ENCODE measurements around the gene CDCP2.

CDCP2 gene

DNA sequence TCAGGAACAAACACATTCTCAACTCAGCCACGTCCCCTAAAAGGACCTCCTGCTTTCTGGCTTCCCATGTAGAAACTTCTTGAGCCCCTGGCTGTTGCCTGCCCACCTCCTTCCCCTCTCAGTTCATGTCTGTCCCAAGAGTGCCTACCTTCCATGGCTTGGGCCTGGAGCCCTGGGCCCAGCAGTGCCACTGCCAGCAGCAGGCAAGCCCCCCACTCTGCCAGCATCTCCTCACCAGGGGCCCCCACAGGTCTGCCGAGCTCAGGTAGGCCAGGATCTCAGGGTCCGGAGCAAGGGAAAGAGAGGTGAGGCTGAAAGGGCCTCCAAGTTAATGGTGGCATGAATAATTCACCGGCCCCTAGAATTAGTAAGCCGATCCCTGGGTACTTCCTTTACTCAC is at the start of gene CDCP2:
CDCP2 (minus strand) TSS at position 305 of the 400 bp plus-strand sequence; CDS start at position 227, 78 bp downstream.
- in situ Hi-C loops (cut with MboI; ENCODE audit: low sequenced_read_pairs) = no loop called here

DNA sequence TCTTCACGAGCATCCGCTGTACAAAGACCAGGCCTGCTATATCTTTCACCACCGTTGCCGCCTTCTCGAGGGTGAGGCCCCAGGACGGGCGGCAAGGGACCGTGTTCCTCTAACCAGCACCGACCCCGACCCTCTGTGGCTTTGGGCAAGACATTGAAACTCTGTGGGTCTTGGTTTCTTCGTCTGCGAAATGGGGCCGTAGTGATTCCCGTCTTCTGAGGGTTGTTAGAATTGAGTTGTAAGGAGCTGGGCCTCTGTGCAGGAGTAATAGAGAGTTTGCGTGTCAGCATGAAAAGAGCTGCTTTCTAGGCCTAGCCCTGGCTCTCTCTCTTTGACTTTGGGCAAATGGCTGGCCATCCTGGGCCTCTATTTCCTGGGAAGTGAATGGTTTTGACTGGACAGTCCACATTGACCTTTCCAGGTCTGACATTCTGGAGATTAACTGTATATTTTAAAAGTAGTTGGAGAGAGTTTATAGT is 47.8 kb upstream of the CDCP2 start:
- in situ Hi-C loops (cut with MboI; ENCODE audit: low sequenced_read_pairs) = no loop called here

GRCh38 chr1:54199765-54200518 is 47.1 kb upstream of the CDCP2 start, which contains the start of the genes CYB5RL and MRPL37:
CYB5RL (minus strand) TSS chr1:54200030; CDS start chr1:54195616, 4,414 bp downstream.
MRPL37 (plus strand) TSS chr1:54200167; CDS start chr1:54200244, 77 bp downstream.
- in situ Hi-C loops (cut with MboI; ENCODE audit: low sequenced_read_pairs) = no loop called here

- in situ Hi-C loops (cut with MboI; ENCODE audit: low sequenced_read_pairs) = no loop called here
Measured at GRCh38 chr1:54199151-54199764, 46.5 kb upstream of the CDCP2 start.

DNA sequence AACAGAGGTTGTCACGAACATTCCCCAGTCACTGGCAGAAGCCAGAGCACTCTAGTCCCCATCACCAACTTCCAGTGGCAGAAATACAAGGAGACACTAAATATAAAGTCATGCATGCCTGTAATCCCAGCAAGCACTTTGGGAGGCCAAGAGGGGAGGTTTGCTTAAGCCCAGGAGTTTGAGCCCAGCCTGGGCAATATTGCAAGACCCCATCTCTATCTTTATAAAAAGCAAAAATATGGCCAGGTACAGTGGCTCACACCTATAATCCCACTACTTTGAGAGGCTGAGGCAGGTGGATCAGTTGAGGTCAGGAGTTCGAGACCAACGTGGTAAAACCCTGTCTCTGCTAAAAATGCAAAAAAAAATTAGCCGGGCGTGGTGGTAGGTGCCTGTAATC is 40.7 kb upstream of the CDCP2 start:
- in situ Hi-C loops (cut with MboI; ENCODE audit: low sequenced_read_pairs) = no loop called here

GRCh38 chr1:54191525-54191924 is 38.7 kb upstream of the CDCP2 start:
- in situ Hi-C loops (cut with MboI; ENCODE audit: low sequenced_read_pairs) = no loop called here

- in situ Hi-C loops (cut with MboI; ENCODE audit: low sequenced_read_pairs) = no loop called here
Measured at GRCh38 chr1:54190526-54190925, 37.7 kb upstream of the CDCP2 start.

DNA sequence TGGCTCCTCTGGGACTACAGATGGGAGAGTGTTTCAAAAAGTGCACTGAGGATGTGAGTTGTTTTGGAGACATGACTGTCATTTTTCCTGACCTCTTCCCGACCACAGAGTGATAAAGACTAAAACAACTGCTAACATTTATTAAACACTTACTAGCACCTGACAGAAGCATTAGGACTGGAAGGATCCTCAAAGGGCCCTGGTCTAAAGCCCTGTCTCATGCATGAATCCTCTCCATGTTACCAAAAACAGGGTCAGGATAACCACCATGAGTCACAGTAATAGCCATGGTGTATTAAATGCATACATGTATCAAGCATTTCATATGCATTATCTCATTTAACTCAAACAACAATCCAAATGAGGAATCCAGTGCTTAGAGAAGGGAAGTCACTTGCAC is 35.5 kb upstream of the CDCP2 start:
- in situ Hi-C loops (cut with MboI; ENCODE audit: low sequenced_read_pairs) = no loop called here

DNA sequence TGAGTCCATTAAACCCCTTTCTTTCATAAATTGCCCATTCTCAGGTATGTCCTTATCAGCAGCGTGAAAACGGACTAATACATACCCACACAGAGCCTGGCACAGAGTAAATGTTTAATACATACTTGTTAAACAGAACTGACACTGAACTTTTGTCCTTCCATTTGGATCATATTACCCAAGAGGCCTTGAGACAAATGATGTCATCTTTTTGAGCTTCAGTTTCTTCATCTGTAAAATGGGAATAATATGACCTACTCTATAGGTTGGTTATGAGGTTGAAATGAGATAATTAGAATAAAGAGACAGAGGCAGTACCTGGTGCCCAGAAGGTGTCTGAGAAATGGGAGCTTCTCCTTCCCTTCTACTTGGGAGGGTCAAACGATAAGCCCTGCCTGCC is 33.3 kb upstream of the CDCP2 start:
- in situ Hi-C loops (cut with MboI; ENCODE audit: low sequenced_read_pairs) = no loop called here

DNA sequence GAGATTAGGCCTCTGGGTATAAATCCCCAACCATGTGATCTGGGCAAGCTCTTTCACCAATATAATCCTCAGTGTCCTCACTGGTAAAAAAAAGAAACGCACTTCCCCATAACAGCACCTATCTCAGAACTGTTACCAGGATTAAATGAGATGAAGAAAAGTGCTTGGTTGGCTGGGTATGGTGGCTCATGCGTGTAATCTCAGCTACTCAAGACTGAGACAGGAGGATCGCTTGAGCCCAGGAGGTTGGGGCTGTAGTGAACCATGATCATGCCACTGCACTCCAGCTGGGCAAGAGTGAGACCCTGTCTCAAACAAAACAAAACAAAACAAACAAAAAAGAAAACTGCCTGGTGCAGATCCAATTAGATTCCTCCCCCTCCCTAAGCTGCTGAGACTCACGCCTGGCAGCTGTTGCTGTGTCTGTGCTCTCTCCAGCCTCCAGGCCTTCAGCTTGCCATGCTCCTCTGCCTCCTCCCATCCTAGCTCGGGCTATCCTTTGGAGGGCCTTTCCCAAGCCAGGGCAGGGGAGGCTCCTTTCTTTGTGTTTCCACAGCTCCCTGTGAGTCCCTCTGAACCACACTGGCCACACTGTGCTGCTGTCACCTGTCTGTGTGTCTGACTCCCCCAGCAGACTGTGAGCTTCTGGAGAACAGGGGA is 28.0 kb upstream of the CDCP2 start:
- in situ Hi-C loops (cut with MboI; ENCODE audit: low sequenced_read_pairs) = no loop called here

GRCh38 chr1:54178296-54179070 is 25.7 kb upstream of the CDCP2 start:
- in situ Hi-C loops (cut with MboI; ENCODE audit: low sequenced_read_pairs) = no loop called here

- in situ Hi-C loops (cut with MboI; ENCODE audit: low sequenced_read_pairs) = no loop called here
Measured at GRCh38 chr1:54177726-54178125, 24.9 kb upstream of the CDCP2 start.

DNA sequence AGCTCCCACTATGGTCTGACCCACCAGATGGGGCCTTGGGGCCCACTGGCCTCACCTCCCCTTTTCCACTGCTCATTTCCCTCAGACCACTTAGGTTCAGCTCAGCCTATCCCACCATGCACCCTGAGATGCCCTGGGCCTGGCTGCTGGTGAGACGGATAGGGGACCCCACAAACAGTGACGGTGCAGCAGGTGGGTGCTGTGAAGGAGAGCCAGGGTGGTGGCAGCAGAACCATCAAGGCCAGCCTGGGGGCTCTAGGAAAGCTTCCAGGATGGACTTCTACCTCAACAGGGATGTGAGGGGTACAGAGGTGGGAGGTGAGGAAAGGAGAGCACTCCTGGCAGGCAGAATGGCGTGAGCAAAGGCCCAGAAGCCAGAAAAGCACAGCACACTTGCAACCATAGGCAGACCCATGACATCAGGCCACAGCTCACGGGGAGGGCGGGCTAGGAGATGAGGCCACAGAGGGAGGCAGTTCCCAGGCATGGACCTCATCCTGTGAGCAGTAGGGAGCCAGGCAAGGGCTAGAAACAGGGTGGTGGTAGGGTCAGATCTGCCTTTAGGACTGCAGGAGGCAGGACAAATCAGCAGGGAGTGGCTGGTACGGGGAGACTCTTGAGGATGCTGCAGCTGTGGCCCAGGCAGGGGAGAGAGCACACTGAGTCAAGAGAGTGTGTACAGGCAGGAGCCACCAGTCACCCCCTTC is 24.0 kb upstream of the CDCP2 start:
- in situ Hi-C loops (cut with MboI; ENCODE audit: low sequenced_read_pairs) = no loop called here

- in situ Hi-C loops (cut with MboI; ENCODE audit: low sequenced_read_pairs) = no loop called here
Measured at GRCh38 chr1:54174106-54174505, 21.3 kb upstream of the CDCP2 start.

GRCh38 chr1:54173681-54174080 is 20.9 kb upstream of the CDCP2 start:
- in situ Hi-C loops (cut with MboI; ENCODE audit: low sequenced_read_pairs) = no loop called here

DNA sequence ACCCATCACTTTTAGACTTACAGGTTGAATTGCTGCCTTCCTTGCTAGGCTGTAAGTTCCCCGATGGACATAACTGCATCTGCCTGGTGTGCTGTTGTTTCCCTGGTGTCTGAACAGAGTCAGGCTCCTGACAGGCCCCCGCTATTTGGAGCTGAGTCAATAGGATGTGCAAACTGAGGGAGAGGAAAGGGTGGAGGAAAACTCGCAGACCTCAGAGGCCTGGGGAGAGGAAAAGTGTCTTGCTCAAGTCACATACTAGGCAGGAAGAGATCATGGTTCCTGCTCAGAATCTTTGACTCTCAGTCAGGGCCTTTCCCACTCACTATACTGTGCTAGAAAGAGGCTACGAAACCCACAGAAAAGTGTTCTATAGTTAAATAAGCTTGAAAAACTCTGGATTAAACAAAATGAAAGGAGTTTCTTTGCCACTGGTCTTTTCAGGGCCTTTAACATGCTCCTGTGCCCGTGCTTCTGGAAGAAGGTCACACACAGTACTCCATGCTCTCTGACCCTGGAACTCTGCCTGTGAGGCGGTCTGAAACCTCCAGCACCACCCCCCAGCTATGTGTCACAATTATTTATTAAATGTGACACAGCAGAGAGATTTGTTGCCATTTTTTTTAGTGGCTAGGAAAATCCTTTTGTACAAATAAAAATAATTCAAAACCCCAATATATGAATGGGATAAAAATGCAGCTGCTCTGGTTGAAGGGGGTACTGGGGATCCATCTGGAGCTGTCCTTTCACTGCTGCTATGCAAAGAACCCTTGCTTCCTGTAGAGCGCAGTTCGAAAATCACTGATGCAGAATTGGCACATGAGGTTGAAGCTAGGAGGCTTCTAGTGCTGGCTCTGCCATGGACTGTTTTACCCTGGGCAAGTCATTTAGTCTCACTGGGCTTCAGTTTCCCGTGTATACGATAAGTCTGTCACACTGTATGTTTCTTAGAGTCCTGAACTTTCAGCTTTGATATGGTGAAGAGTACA is 20.1 kb upstream of the CDCP2 start:
- in situ Hi-C loops (cut with MboI; ENCODE audit: low sequenced_read_pairs) = no loop called here

GRCh38 chr1:54171606-54172005 is 18.8 kb upstream of the CDCP2 start:
- in situ Hi-C loops (cut with MboI; ENCODE audit: low sequenced_read_pairs) = no loop called here

- in situ Hi-C loops (cut with MboI; ENCODE audit: low sequenced_read_pairs) = no loop called here
Measured at GRCh38 chr1:54171016-54171415, 18.2 kb upstream of the CDCP2 start.

- in situ Hi-C loops (cut with MboI; ENCODE audit: low sequenced_read_pairs) = no loop called here
Measured at GRCh38 chr1:54169068-54169467, 16.3 kb upstream of the CDCP2 start.

All from HL-60/S4 treated with phorbol 12-myristate 13-acetate at 8.2 ng/mL for 4 days and 3 days (cell line).